Skin epidermis (tissue), 12 donors: ENCODE data around the gene CIAPIN1.

Experiments
- H3K27ac ChIP-seq, 21 experiments: fragments of 200-600 bp; sonication (generic) in 11 of 21; one replicate each; pipeline ENCODE4 v1.5.0; 2020; ENCODE audit warnings: mild to moderate bottlenecking in 3 of 21, inconsistent platforms in 2 of 21, moderate library complexity in 2 of 21
- H3K4me3 ChIP-seq, 7 experiments: fragments of 200-600 bp; sonication (generic) in 2 of 7; one replicate each; pipeline ENCODE4 v1.5.0; 2020; ENCODE audit warnings: inconsistent platforms in 2 of 7, mild to moderate bottlenecking in 2 of 7, moderate library complexity in 1 of 7

The CIAPIN1 gene

DNA sequence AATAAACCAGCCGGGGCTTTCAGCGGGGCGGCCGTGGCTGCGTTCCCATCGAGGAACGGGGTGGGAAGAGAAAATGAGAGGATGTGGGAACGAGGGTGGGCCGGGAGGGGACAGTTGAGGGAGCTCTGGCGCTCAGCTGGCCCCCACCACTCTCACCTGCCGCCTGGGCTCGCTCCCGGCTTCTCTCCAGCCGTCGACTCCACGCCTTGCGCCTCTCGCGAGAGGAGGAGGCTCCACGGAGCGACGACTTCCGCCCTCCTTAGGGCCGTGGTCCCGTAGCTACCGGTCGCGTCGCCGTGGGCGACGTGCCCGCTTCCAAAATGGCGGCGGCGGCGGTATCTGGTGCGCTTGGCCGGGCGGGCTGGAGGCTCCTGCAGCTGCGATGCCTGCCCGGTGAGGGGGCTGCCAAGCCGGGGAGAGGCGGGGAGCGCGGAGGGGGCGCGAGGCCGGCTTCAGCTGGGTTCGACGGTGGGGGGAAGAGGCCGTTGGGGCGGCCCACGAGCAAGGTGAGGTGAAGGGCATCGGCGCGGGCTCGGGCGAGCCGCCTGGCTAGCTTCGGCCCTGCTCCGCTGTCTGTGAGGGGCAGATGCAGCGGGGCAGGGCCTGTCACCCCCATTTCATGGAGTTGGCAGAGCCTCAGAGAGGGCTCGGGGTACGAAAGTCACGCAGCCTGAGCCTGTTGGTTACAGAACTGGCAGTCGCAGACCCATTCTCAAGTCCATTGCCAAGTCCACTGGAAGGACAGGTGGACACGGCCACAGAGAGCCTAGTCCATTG lies at the start of gene CIAPIN1, which contains the start of gene COQ9:
TSS of gene CIAPIN1 (minus strand) at position 200 of the 777 bp plus-strand sequence. CDS start 6,457 bp downstream, outside the sequence.
TSS of gene COQ9 (plus strand) at position 294 of the 777 bp plus-strand sequence. CDS start at position 321, 27 bp downstream.
- Histone ChIP-seq H3K4me3 (peak within 1 kb of the TSS; percentile 69 to 98 (median 87)), H3K27ac (peak within 1 kb of the TSS; percentile 84 to 99 (median 95))

DNA sequence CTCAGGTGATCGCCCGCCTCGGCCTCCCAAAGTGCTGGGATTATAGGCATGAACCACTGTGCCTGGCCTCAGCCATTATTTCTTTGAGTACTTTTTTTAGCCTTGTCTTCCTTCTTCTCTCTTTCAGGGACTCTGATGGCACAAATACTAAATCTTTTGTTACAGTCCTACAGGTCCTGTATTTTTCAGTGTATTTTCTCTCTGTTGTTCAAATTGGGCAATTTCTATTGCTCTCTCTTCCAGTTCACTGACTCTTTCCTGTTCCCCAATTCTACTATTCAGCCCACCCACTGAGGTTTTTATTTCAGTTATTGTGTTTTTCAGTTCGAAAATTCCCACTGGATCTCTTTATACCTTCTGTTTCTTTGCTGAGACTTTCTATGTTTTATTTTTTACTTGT lies 46.6 kb upstream of the CIAPIN1 start:
- Histone ChIP-seq H3K27ac (no peak overlapping the region), H3K4me3 (no peak overlapping the region)

DNA sequence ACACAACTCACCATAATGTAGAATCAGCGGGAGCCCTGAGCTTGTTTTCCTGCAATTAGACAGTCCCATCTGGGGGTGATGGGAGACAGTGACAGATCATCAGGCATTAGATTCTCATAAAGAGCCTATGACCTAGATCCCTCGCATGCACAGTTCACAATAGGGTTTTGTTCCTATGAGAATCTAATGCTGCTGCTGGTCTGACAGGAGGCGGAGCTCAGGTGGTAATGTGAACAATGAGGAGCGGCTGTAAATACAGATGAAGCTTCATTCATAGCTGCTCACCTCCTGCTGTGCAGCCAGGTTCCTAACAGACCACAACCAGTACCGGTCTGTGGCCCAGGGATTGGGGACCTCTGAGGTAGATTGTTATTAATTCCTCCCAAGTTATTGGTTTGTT lies 42.0 kb upstream of the CIAPIN1 start:
- Histone ChIP-seq H3K27ac (no peak overlapping the region), H3K4me3 (no peak overlapping the region)

DNA sequence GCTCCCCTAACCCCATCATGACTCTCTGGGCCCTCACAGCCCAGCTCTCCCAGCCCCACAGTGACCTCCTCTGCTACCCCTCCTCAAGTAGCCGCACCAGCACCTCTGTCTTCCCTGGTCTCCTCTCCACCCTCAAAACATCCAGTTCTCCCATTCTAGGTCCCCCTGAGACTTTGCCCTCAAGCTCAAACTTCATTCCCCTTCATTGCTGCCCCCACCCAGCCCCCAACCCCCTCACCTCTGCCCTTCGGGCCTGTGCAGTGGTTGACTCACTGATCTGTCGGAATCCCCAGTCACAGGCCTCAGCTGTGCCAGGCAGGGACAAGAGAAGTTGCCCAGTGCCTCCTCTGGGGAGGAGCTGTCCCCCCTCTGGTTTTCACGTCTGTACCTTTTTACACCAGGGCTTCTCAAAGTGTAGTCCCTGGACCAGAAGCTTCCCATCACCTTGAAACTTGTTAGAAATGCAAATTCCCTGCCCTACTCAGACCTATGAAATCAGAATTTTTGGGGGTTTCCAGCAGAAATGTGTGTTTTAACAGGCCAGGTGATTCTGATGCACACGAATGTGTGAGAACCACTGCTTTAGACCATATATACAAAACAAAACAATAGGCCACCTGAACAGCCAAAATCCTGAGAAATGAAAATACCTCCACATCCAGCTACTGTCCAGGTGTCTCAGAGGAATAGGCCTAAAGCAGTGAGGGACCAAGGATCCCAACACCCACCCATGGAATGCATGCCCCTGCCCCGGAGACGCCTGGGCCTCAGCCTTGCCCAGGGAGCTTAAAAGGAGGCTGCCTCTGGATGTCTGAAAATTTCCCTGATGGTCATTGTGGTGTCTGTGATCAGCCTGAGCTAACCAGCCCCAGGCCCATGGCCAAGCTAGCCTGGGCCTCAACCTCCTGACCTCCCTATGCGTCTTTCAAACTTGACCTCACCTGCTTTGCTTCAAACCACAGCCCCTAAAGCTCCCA lies 40.0 kb upstream of the CIAPIN1 start:
- Histone ChIP-seq H3K4me3 (peak overlapping the region in 4 of 7 experiments; percentile 47 to 75 (median 64)), H3K27ac (peak overlapping the region in 12 of 21 experiments; percentile 22 to 93 (median 66))

DNA sequence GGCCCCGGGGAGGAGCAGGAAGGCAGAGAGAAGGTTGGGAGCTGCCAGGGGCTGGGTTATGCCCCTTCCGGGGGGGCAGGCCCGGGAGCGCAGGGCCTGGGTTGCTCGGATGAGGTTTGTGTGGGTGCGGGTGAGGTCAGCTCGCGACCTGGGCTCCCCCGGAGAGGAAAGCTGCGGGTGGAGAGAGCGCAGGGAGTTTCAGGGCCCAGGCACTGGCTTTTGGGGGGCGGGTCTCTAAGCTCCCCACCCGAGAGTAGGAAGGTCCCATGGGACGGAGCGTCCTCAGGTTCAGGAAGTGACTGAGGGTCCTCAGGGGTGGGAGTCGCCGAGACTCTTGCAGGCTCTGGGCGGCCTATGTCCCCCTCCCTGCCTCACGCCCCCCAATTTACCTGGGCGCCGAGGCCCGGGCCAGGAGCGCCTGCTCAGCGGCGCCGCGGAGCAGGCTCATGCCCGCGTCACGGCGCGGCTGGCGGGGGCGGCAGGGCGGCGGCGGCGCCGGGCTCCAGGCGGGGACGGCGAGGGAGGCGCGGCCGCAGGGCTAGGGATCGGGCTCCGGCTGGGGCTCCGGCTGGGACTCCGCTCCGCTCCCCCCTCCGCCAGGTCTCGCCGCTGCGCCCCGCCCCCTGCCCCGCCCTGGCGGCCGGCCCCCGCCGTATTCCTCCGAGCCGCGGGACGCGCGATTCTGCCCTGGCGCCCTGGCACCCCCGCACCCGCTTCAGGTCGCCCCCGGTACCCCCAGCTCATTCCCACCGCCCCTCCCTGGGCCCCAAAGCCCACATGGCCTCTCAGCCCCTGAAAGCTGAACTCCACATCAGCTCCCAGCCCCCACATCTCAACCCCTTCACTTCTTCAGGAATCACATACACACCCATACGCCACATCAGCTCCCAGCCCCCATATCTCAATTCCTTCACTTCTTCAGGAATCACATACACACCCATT lies 39.0 kb upstream of the CIAPIN1 start, which contains the start of gene DOK4:
TSS of gene DOK4 (minus strand) at position 578 of the 942 bp plus-strand sequence. CDS start 6,986 bp downstream, outside the sequence.
- Histone ChIP-seq H3K27ac (peak within 1 kb of the TSS; percentile 6 to 93 (median 81)), H3K4me3 (peak within 1 kb of the TSS; percentile 47 to 75 (median 59))

DNA sequence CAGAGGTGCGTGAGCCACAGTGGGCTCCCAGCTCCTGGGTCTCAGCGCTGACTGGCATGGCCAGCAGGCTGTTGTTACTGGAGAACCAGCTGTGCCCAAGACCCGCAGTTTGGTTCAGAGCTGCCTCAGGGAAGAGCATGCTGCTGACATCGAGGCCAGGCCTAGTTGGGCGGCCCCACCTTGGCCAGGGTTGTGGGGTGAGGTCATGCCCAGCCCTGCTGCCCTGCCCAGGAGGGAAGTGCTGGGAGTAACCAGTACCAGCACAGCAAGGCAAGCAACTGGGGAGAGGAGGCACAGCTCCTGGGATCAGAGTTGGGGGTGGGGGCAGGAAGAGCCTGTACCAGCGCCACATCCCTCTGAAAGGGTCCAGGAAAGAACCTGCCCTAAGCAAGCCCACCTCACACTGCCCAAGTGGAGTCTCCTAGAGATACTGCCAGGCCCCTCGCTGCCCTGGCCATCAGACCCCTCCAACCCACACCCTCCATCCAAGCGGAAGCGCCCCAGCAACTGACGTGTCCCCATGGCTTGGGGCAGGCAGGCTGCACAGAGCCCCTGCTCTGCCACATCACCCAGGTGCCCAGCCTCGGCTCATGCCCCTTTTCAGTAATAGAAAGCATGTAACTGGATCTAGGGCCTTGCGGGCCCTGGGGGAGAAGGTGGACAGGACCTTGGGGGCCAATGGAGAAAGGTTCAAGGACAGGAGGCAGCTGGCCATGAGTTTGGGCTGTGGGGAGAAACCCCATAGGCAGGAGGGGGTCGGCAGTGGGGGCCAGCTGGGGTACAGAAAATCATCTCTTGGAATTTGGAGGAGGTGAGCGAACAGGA lies 38.1 kb upstream of the CIAPIN1 start:
- H3K27ac ChIP-seq: peak overlapping the region in 20 of 21 experiments; percentile 6 to 93 (median 82)
- H3K4me3 ChIP-seq: peak overlapping the region; percentile 47 to 75 (median 59)

DNA sequence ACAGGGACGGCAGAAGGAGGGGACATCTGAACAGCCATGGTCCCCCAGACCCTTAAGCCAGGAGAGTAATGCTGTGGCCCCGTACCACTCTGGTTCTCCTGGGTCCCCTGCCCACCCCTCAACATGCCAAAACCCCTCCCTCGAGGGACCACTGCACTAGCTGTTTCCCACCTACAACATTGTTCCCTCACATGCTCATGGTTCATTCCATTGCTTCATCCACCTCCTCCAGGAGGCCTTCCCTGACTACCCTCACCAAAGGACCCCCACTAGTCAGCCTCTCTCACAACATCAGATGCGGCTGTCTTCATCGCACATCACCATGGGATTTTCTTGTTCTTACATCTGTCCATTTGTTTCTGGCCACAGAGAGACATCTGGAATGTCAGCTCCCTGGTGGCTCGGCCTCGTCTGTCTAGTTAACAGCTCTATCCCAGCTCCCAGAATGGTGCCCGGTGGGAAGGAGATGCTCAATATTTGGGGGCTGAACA lies 37.4 kb upstream of the CIAPIN1 start:
- Histone ChIP-seq H3K27ac (peak overlapping the region in 7 of 21 experiments; percentile 70 to 93 (median 84)), H3K4me3 (no peak overlapping the region)

DNA sequence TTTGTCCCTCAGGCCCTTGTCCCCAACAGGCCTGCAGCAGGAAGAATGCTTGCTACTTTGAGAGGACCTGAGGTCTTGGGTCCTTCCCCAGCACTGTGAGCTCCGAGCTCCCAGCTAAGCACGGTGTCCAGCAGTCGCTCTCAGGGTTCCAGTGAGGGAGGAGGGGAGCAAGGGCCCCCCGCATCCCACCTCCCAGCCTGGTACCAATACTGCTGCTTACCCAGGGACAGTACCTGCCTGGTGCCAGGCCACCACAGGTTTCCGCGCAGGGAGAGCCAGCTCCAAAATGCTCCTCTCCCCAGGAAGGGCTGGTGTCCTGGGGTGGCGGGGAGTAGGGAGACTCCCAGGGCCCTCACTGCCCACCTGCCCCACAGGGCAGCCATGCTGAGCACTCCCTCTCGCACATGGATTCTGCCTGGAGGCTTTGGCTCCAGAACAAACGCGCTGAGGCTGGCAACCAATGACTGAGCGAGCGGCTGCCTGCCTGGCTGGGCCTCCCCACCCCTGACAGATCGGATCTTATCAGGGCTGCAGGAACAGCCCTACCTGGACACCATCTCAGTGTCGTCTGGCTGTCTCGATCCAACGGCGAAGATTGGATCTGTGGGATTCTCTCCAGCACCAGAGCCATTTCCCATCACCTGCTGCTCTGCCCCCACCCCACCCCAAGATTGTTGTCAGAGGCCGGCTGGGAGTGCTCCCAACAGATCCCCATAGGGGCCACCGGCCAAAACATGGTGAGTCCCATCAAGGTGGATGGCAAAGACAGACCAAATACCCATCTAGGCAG lies 36.7 kb upstream of the CIAPIN1 start:
- Histone ChIP-seq H3K27ac (peak overlapping the region in 5 of 21 experiments; percentile 31 to 93 (median 84)), H3K4me3 (no peak overlapping the region)

DNA sequence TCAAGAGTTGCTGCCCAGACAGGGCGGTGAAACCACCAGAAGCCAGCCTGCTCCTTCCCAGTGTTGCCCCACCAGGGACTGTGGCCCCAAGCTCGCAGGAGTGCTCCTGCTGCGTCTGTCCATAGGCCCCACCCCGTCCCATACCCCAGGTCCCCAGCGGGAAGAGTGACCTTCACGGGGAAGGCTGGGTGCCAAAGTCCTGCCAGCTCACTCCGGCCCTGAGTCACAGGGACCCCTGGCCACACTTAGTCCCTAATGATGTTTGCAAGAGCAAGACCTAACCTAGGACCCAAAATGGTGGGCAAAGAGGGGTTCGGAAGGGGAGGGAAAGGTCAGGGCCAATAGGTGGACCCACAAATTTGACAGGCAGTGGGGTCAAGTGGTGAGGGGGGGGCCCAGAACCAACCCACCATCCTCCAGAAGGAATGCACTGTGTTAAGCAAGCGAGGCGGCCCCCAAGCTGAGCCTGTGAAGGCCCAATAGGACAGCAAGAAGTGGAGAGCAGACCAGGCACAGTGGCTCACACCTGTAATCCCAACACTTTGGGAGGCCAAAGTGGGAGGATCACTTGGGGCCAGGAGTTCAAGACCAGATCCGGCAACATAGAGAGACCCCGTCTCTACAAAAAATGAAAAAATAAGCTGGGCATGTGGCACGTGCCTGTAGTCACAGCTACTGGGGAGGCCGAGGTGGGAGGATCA lies 35.8 kb upstream of the CIAPIN1 start:
- Histone ChIP-seq H3K4me3 (no peak overlapping the region), H3K27ac (no peak overlapping the region)

DNA sequence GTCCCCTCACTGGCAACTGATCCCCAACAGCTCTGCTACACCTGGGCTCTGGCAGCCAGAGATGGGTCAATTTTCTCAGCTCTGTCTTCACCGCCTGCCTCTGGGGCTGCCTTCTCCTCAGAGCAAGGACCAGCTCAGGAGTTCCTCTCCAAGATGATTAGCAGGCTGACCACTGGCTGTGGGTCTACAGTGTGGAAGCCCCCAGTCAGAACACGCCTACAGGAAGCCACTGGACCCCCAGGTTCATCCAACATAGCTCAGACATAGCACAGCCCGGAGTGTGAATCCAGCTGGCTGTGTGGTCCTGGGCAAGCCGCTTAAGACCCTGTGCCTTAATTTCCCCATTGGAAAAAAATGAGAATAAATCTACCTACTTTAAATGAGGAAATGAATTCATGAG lies 34.2 kb upstream of the CIAPIN1 start:
- no peak overlapping the region for H3K27ac ChIP-seq
- no peak overlapping the region for H3K4me3 ChIP-seq

DNA sequence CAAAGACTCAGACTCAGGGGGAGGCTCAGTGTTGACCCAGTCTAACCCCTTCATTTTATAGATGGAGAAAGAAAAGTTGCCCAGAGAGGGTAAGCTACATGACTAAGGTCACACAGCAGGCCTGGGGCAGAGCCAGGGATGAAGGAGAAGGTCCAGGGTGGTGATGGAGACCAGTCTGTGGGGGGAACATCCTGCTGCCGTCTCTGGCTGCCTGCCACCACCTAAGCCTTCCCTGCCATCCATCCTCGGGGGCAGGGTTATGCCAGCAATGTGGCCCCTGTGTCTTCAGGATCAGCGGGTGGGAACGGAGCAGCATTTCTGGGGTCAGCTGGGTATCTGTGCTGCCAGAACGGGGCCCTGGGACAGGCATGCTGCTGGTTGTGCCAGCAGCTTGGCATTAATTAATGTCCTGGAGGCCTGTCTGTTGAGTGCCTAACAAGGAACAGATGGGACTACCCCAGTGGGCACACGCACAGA lies 33.6 kb upstream of the CIAPIN1 start:
- H3K27ac ChIP-seq: peak overlapping the region in 1 of 21 experiments; percentile 35
- no peak overlapping the region for H3K4me3 ChIP-seq

DNA sequence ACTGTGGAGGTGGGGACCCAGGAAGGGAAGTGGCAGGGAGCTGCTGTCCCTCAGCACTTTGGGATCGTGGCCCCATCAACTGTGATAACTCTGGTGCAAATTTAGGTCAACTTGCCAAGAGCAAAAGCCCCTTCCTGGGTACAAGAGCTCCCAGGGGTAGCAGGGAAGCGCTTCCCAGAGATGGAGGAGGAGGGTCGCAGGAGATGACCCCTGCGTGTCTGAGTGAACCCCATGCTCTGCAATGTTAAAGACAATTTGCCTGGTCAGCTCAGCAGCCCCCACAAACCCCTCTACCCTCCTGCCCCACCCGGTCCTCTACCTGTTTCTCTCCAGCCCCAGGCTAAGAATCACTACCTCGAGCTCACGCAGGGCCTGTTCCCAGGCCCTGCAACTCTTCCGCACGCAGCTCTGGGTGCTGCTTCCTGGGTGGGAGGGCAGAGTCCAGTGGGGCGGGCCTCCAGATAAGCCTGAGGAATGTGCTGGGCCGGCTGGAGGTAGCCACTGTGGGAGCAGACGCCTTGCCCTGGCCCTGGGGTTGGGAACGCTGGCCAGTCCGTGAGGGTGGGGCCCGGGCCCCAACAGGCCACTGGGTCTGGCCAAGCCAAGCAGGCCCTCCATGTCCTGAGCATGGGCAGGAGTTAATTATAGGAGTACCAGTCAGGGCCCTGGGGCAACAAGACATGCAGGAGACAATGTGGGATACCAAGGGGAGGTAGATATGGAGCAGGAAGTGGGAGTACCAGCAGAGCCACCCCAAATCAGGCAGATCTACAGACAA lies 33.0 kb upstream of the CIAPIN1 start:
- H3K27ac ChIP-seq: peak overlapping the region in 2 of 21 experiments; percentile 12 to 60
- peak overlapping the region in 4 of 7 experiments; percentile 25 to 37 (median 26) for H3K4me3 ChIP-seq

DNA sequence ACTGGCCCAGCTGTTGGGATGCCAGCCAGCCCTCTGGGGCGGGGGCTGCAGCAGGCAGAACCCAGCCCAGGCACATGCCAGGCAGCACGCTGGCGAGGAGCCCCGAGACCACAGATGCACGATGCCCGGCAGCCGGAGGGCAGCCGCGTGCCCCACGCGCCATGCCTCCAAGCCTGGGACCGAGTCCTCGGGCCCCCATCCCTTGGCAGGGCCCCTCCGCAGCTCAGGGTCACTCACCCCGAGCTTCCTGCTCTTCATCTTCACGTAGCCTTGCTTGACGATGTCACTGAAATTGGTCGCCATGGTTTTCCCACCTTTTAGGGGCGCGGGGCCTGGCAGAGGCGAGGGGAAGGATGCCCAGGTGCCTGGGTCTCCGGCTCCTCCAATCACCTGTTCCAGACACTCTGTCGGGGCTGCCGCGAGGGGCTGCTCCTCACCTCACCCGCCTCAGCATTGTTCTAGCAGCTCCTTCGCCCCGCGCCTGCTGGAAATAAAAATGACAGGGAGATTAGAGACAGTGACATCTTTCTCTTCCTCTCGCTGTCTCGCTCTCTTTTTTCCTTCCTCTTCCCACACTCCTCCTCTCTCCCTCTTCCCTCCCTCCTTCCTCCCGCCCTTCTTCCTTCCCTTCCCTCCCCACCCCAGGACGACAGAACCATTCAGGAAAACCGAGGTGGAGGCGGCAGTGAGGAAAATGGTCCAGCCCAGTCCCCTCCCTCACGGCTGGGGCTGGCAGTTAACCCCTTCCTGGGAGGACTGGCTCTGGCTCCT lies 32.2 kb upstream of the CIAPIN1 start:
- Histone ChIP-seq H3K27ac (peak overlapping the region in 8 of 21 experiments; percentile 12 to 76 (median 36)), H3K4me3 (peak overlapping the region; percentile 8 to 37 (median 27))

DNA sequence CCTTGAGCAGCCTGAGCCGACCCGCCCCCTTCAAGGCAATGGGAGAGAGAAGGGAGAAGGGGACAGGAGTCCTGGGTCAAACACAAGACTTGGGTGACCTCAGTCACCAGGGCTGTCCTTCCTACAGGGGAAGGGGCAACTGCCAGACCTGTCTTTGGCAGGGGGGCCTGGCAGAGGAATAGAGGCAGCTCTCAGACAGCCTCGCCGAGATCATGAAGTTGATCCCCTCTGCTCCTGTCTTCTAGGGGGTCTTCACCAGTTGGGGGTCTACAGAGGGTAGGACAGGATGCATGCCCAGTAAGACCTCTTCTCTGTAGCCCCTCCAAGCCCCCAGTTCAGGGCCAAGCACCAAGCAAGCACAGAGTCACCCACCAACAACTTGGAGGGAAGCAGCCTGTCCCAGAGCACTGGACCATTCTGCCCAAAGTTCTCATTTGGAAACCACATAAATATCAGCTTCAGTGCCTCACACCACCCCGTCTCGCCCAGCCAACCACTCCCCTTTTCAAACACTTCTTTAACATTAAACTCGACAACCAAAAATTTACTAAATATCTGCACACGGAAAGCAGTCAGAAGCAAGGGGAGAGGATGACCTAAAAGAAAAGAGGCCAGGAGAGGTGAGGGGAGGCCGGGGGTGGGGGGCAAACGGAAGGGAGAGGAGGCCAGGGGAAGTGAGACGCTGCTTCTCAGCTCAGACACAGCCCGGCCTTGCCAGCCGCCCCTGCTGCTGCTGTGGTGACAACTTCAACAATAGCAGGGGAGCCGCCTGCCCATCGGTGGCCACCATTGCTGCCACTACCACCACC lies 31.4 kb upstream of the CIAPIN1 start:
- H3K27ac ChIP-seq: peak overlapping the region in 7 of 21 experiments; percentile 17 to 76 (median 32)

More for the DNA sequence above, 31.4 kb upstream of the CIAPIN1 start:
- H3K4me3 ChIP-seq: peak overlapping the region in 4 of 7 experiments; percentile 25 to 37 (median 30)
